ENCODE results near the gene ALLC. TPM values are rescaled to one million over a fixed set of nuclear protein-coding genes. Genes with fewer than 3 reads are reported as not detected.
"Not testable (repeated sequence)": the region's sequence is repeated elsewhere in the genome, so short reads cannot be mapped to it uniquely, and the experiment has no call there.

The ALLC gene
- total RNA-seq, 1 donor from 2014 or later = not detected

DNA sequence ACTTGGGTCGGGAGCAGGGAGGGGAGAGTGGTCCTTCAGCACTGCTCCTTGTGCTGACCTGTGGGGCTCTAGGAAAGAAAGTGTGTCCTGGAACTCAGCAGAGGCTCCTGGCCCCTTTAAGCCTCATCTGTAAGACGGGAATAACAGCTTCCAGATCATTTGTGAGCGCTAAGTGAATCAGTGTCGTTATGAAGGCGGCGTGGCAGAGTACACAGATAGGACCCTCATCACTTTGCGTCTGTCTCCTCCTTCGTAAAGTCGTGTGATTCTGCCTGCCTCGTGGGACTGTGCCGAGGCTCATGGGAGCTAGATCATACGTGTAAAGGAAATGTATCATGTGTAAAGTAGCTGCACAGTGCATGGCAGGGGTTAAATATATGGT is 44.5 kb upstream of the ALLC start:
- no peak for TF ChIP-seq CTCF (conservative IDR thresholded peaks at IDR 0.05; ENCODE audit: low read depth, low read length)
- DNase-seq (ENCODE audit: low read depth) = no peak
- no peak overlapping the region for H3K4me3 ChIP-seq (ENCODE audit: low read depth, low read length)

GRCh38 chr2:3614743-3615142 is 43.3 kb upstream of the ALLC start:
- not testable (repeated sequence) for H3K4me3 ChIP-seq (ENCODE audit: low read depth, low read length); DNase-seq (ENCODE audit: low read depth)

DNA sequence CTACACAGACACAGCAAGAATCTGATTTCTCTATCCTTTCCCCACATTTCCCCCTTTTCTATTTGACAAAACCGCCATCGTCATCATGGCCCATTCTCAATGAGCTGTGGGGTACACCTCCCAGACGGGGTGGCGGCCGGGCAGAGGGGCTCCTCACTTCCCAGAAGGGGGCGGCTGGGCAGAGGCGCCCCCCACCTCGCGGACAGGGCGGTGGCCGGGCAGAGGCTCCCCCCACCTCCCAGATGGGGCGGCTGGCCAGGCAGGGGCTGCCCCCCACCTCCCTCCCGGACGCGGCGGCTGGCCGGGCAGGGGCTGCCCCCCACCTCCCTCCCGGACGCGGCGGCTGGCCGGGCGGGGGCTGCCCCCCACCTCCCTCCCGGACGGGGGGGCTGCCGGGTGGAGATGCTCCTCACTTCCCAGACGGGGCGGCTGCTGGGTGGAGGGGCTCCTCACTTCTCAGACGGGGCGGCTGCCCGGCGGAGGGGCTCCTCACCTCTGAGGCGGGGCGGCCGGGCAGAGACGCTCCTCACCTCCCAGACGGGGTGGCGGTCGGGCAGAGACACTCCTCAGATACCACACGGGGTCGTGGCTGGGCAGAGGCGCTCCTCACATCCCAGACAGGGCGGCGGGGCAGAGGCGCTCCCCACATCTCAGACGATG is 42.3 kb upstream of the ALLC start:
- H3K4me3 ChIP-seq (ENCODE audit: low read depth, low read length); DNase-seq (ENCODE audit: low read depth): not testable (repeated sequence)

DNA sequence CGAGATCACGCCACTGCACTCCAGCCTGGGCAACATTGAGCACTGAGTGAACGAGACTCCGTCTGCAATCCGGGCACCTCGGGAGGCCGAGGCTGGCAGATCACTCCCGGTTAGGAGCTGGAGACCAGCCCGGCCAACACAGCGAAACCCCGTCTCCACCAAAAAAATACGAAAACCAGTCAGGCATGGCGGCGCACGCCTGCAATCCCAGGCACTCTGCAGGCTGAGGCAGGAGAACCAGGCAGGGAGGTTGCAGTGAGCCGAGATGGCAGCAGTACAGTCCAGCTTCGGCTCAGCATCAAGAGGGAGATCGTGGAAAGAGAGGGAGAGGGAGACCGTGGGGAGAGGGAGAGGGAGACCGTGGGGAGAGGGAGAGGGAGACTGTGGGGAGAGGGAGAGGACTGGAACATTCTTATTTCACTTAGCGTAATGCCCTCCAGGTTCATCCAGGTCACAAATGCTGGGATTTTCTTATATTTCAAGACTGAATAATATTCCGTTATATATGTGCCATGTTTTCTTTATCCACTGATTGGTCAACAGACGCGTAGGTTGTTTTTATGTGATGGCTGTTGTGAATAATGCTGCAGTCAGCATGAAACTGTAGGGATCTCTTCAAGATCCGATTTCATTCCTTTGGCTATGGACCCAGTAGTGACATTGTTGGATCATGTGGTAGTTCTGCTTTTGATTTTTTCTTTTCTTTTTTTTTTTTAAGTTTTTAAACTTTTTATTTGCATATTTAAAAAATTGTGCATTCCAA is 41.4 kb upstream of the ALLC start:
- not testable (repeated sequence) for H3K4me3 ChIP-seq (ENCODE audit: low read depth, low read length); DNase-seq (ENCODE audit: low read depth)

DNA sequence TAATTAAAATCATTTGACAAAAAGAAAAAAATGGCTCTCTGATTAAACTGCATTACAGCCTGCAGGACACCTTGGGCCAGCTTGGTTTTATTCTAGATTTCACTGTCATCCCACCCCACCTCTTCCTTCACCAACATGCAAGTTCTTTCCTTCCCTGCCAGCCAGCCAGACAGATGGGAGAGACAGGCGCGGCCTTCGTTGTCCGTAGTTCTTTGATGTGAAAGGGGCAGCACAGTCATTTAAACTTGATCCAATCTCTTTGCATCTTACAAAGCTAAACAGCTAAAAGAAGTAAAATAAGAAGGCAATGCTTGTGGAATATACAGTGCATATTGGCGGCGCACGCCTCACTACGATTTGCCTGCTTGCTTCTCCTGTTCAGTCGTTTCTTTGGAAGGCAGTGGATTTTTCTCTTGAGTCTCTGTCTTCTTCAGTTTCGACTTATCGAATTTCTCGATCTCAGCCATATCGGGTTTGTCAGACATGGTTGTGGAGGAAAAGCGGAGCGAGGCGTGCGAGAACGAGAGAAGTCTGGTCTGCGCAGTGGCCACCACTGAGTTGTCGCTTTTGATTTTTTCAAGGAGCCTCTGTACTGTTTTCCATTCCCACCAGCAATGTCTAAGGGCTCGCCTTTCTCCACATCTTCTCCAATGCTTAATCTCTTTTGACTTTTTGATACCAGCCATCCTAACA is 40.7 kb upstream of the ALLC start:
- no peak overlapping the region for H3K4me3 ChIP-seq (ENCODE audit: low read depth, low read length)
- no peak for TF ChIP-seq CTCF (conservative IDR thresholded peaks at IDR 0.05; ENCODE audit: low read depth, low read length)
- no peak for DNase-seq (ENCODE audit: low read depth)

DNA sequence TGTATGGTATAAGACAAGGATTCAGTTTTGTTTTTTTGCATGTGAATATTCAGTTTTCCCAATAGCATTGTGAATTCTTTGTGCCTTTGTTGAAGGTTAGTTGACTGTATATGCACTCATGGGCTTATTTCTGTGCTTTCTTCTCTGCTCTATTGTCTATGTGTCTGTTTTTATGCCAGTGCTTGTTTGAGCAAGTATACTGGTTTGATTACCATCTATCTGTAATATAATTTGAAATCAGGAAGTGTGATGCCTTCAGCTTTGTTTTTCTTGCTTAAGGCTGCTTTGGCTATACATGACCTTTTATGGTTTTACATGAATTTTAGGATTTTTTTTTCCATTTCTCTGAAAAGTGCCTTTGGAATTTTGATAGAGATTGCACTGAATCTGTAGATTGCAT is 39.6 kb upstream of the ALLC start:
- TF ChIP-seq CTCF (conservative IDR thresholded peaks at IDR 0.05; ENCODE audit: low read depth, low read length) = no peak
- no peak overlapping the region for H3K4me3 ChIP-seq (ENCODE audit: low read depth, low read length)
- DNase-seq (ENCODE audit: low read depth) = no peak

DNA sequence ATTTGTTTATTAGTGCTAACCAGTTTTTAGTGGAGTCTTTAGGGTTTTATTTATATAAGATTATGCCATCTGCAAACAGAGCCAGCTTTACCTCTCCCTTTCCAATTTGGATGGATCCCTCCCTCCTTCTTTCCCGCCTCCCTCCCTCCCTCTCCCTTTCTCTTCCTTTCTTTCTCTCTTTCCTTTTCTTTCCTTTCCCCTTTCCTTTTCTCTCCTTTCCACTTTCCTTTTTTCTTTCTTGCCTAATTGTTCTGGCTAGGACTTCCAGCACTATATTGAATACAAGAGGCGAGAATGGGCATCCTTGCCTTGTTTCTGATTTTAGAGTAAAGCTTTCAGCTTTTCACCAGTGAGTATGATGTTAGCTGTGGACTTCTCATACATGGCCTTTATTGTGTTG is 39.0 kb upstream of the ALLC start:
- no peak for TF ChIP-seq CTCF (conservative IDR thresholded peaks at IDR 0.05; ENCODE audit: low read depth, low read length)
- no peak for DNase-seq (ENCODE audit: low read depth)
- H3K4me3 ChIP-seq (ENCODE audit: low read depth, low read length) = no peak overlapping the region

GRCh38 chr2:3619661-3620060 is 38.3 kb upstream of the ALLC start:
- DNase-seq (ENCODE audit: low read depth); H3K4me3 ChIP-seq (ENCODE audit: low read depth, low read length): not testable (repeated sequence)

DNA sequence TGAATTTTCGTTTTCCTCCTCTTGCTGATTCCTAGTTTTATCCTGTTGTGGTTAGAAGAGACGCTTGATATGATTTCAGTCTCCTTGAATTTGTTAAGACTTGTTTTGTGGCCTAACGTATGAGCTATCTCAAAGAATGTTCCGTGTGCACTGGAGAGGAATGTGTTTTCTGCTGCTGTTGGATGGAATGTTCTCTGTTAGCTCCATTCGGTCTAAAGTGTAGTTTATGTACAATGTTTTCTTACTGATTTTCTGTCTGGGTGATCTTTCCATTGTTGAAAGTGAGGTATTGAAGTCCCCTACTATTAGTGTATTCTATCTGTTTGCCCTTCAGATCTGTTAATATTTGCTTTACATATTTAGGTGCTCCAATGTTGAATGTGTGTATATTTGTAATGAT is 37.2 kb upstream of the ALLC start:
- no peak for TF ChIP-seq CTCF (conservative IDR thresholded peaks at IDR 0.05; ENCODE audit: low read depth, low read length)

More for the DNA sequence above, 37.2 kb upstream of the ALLC start:
- DNase-seq (ENCODE audit: low read depth) = peak; percentile 29
- no peak overlapping the region for H3K4me3 ChIP-seq (ENCODE audit: low read depth, low read length)
